ENCODE measurements around the gene EVA1A.

EVA1A gene

DNA sequence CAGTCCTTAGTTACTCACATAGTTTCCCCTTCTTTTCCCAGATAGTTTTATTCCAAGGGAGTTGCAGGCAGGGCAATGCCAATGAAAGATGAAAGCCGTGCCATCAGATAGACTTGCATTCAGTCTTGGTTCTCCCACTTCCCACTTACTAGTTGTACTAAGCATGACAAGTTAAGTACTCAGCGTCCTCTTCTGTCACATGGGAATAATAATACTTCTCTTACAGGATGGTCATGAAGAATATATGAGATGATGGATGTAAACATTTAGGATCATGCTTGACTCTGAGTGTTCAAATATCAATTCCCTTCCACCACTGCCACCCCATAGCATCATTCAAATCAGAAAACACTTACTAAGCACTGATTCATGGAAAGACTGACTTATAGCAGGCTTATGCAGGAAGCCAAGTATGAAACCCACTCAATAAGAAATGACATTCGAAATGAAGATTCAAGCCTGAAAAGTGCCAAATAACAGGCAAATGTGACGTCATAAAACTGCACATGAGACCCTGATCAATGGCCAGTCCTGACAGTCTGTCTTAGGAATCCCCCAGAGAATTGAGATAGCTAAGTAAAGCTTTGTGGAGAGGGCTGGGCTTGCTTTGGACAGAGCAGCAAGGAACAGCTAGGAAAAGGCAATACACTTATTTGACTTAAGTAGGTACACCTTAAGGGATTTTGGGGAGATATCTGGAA, 11.1 kb upstream of the EVA1A start:
- H3K4me1 ChIP-seq (ENCODE audit: control insufficient read depth, insufficient read depth, low read length, poor library complexity, severe bottlenecking), result no peaks in the 10 kb centered on the region
- no peak overlapping the region for H3K4me3 ChIP-seq (ENCODE audit: insufficient read depth, low read depth, low read length, poor library complexity, severe bottlenecking)
- no peaks in the 10 kb centered on the region for H3K27me3 ChIP-seq (replicated peaks; ENCODE audit: control insufficient read depth, insufficient read depth, low read length, poor library complexity, severe bottlenecking)
- no peak overlapping the region for H3K27ac ChIP-seq (ENCODE audit: insufficient read depth, low read length, poor library complexity, severe bottlenecking)
- no peak for DNase-seq
- no peaks in the 10 kb centered on the region for H3K9me3 ChIP-seq (ENCODE audit: control insufficient read depth, low read length)
- H3K36me3 ChIP-seq (ENCODE audit: control insufficient read depth, insufficient read depth, low read length), result no peaks in the 10 kb centered on the region

DNA sequence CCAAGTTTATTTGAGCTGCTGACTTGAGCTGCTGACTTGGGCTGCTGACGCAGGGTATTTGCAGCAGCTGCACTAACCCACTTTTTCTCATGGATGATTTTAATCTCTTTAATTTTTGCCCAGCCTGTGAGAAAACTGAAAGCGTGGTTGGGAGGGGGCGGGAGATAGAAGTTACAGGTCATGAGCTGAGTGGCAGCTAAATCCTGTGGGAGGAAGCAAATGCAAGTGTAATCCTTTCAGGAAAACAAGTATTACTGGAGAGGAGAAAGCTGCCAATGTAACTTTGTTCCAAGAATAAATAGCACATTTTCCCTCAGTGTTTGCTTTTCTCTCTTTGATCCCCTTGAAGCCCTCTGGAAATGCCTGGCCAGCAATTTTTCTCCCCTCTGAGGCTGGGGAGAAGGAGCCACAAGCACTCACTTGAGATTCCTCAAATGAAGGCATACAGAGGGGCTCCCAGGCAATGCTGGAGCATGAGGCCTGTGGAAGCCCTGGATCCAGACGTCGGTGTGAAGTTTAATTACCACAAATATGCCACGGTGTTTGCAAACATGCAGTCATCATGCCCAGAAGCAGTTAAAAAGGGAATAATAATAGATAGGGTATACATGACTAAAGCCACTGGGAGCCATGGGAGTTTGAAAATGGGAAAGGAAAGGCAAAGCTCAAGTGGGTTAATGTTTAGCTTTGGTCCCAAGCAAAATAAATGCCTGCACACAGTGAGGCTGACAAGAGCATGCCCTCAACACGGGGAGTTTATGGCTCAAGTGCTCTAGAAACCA, 10.4 kb upstream of the EVA1A start:
- Histone ChIP-seq H3K27me3 (replicated peaks; ENCODE audit: control insufficient read depth, insufficient read depth, low read length, poor library complexity, severe bottlenecking) (no peaks in the 10 kb centered on the region), H3K27ac (ENCODE audit: insufficient read depth, low read length, poor library complexity, severe bottlenecking) (no peak overlapping the region), H3K36me3 (ENCODE audit: control insufficient read depth, insufficient read depth, low read length) (no peaks in the 10 kb centered on the region), H3K4me3 (ENCODE audit: insufficient read depth, low read depth, low read length, poor library complexity, severe bottlenecking) (no peak overlapping the region), H3K9me3 (ENCODE audit: control insufficient read depth, low read length) (no peaks in the 10 kb centered on the region), H3K4me1 (ENCODE audit: control insufficient read depth, insufficient read depth, low read length, poor library complexity, severe bottlenecking) (no peaks in the 10 kb centered on the region)
- DNase-seq, result no peak

DNA sequence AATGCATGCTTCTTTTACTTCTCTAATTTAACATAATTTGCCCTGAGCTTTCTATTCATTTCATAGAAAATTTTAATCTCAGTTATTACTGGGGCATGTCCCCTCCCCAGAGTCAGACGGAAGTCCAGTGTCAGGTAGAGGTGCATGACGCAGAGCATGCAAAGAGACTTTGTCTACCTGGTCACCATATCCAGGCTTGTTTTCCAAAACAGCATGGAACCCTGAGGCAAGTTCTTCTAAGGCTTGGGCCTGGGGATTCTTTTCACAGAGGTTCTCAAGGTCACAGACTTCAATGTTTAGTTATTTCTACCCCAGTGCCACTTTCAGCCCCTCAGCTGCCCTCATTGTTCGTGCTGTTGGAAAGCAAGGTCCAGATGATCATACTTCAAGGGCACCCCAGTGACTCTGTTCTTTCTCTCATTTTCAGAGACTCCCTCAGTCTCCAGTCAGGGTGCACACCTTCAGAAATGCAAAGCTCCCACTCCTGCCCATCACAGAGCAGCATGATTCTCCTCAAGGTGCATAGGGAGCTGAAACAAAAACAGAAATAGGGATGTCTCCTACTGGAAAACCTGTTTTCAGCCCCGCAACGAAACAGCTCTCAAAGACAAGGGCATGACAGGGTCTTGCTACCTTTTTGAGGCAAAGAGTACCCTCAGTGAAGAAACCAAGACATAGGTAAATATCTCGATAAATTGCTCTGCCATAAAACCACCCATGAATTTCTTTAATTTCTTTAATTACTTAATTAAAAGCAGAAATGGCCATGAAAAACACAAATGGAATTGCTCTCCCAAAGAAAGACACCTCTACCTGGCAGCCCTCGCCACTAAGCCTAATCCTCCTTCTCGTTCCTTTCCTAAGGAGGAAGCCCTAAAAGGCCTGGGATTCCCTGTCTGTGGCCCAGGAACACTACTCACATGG, 9.5 kb upstream of the EVA1A start:
- Histone ChIP-seq H3K4me1 (ENCODE audit: control insufficient read depth, insufficient read depth, low read length, poor library complexity, severe bottlenecking) (no peaks in the 10 kb centered on the region), H3K4me3 (ENCODE audit: insufficient read depth, low read depth, low read length, poor library complexity, severe bottlenecking) (no peak overlapping the region), H3K36me3 (ENCODE audit: control insufficient read depth, insufficient read depth, low read length) (no peaks in the 10 kb centered on the region), H3K27ac (ENCODE audit: insufficient read depth, low read length, poor library complexity, severe bottlenecking) (no peak overlapping the region), H3K9me3 (ENCODE audit: control insufficient read depth, low read length) (no peaks in the 10 kb centered on the region), H3K27me3 (replicated peaks; ENCODE audit: control insufficient read depth, insufficient read depth, low read length, poor library complexity, severe bottlenecking) (no peaks in the 10 kb centered on the region)
- DNase-seq, result no peak

DNA sequence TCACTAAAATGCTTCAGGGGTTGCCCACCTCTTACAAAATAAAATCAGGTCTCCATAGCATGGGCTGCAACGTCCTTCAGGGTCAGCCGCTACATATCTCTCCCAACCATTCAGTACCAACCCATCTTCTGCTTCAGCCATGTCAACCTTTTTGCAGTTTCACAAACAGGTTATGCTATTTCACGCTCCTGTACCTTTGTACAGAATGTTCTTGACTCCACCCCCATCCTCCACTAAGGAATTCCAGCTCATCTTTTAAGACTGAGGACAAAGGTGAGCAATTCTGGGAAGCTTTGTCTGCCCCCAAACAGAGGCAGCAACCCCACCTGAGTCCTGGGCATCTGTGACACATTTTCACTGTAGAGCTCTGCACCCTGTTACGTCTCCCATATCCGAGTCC, 8.8 kb upstream of the EVA1A start:
- Histone ChIP-seq H3K27ac (ENCODE audit: insufficient read depth, low read length, poor library complexity, severe bottlenecking) (no peak overlapping the region), H3K36me3 (ENCODE audit: control insufficient read depth, insufficient read depth, low read length) (no peaks in the 10 kb centered on the region), H3K27me3 (replicated peaks; ENCODE audit: control insufficient read depth, insufficient read depth, low read length, poor library complexity, severe bottlenecking) (no peaks in the 10 kb centered on the region)

DNA sequence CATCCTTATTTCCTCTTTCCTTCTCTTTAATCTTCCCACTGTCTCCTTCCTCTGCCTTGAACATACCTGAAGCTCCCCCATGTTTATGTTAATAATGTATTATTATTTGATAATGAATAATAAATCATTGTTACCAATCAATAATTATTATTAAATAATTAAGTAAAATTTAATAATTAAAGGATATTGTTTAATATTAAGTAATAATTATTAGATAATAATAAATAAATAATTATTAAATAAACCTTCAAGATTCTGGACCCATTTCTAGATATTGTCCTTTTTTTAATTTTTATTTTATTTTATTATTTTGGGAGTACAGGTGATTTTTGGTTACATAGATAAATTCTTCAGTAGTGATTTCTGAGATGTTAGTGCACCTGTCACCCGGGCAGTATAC, 7.4 kb upstream of the EVA1A start:
- no peaks in the 10 kb centered on the region for H3K36me3 ChIP-seq (ENCODE audit: control insufficient read depth, insufficient read depth, low read length)
- H3K27me3 ChIP-seq (replicated peaks; ENCODE audit: control insufficient read depth, insufficient read depth, low read length, poor library complexity, severe bottlenecking), result no peaks in the 10 kb centered on the region
- H3K9me3 ChIP-seq (ENCODE audit: control insufficient read depth, low read length), result no peaks in the 10 kb centered on the region
- no peak overlapping the region for H3K27ac ChIP-seq (ENCODE audit: insufficient read depth, low read length, poor library complexity, severe bottlenecking)
- H3K4me3 ChIP-seq (ENCODE audit: insufficient read depth, low read depth, low read length, poor library complexity, severe bottlenecking), result no peak overlapping the region
- H3K4me1 ChIP-seq (ENCODE audit: control insufficient read depth, insufficient read depth, low read length, poor library complexity, severe bottlenecking), result no peaks in the 10 kb centered on the region
- no peak for DNase-seq

More for the DNA sequence above, 8.8 kb upstream of the EVA1A start:
- no peak overlapping the region for H3K4me3 ChIP-seq (ENCODE audit: insufficient read depth, low read depth, low read length, poor library complexity, severe bottlenecking)
- H3K9me3 ChIP-seq (ENCODE audit: control insufficient read depth, low read length), result no peaks in the 10 kb centered on the region
- DNase-seq, result no peak
- H3K4me1 ChIP-seq (ENCODE audit: control insufficient read depth, insufficient read depth, low read length, poor library complexity, severe bottlenecking), result no peaks in the 10 kb centered on the region

DNA sequence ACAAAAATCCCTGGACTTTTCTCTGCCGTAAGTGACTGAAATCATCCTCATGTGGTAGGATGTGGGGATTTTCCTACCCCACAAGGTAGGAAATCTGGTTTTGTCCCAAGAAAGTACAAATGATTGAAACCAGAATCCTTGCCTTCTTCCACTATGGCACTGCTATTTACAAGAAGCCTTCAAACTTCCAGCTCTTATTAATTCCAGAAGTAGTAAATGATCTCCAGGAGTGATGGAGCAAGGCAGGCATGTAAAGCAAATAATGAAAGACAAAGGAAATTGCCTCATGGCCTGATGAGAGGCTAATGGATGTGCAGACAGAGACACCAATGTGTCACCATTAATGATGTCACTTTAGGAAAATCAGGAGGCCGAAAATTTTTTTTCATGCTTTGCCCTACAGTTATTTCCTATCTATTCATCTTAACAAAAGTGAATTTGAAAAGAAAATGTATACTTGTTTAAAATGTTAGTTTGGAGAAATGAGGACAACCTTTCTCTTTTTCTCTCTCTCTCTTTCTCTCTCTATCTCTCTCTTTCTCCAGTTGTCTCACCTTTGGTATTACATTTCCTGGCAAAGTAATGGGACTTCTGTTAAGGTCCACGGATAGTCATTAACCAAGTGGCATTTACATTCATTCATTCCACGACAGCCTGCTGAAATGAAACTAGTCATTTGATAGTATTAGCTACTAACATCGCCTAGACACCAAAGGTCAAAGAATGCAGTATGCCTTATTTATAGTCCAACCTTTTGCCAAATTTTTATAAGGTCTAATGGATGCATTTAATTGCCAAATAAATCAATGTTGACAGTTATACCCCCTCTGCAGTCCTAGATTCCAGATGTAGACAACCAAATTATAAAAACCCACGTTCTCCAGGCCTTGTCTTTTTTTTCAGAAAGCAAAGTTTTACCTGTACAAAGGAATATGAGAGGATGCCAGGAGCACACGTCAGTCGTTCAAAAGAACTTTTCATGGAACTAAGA, 5.0 kb upstream of the EVA1A start:
- no peak for DNase-seq
- H3K36me3 ChIP-seq (ENCODE audit: control insufficient read depth, insufficient read depth, low read length), result no peaks in the 10 kb centered on the region
- no peaks in the 10 kb centered on the region for H3K27me3 ChIP-seq (replicated peaks; ENCODE audit: control insufficient read depth, insufficient read depth, low read length, poor library complexity, severe bottlenecking)
- H3K9me3 ChIP-seq (ENCODE audit: control insufficient read depth, low read length), result no peaks in the 10 kb centered on the region
- H3K4me1 ChIP-seq (ENCODE audit: control insufficient read depth, insufficient read depth, low read length, poor library complexity, severe bottlenecking), result no peaks in the 10 kb centered on the region
- no peak overlapping the region for H3K27ac ChIP-seq (ENCODE audit: insufficient read depth, low read length, poor library complexity, severe bottlenecking)
- no peak overlapping the region for H3K4me3 ChIP-seq (ENCODE audit: insufficient read depth, low read depth, low read length, poor library complexity, severe bottlenecking)

DNA sequence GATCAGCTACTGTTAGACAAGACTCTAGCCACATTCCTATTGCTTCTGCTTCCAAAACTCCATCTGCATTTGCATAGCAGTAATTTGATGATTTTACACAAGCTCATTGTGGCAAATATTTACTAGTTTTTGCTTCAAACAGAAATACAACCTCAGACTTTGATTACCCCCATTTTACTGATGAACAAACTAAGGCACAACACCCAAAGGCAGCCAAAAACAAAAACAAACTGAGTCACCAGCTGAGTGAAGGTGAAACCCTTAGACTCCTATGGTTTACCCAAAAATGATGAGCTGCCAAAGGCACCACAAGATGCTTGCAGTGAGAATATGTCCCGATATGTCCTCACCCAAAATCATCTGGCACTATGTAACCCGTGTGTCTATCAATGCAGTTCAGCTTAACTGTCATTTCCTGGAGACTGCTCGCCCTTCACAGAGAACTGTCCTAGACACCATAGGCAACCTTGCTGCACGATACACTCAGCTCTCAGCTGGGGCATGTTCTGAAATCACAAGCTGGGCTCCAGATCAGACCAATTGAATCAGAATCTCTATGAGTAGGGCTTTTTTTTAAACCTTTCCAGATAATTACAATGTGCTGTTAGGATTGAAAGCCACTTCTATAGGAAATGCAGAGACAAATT, 4.1 kb upstream of the EVA1A start:
- DNase-seq, result no peak
- no peaks in the 10 kb centered on the region for H3K27me3 ChIP-seq (replicated peaks; ENCODE audit: control insufficient read depth, insufficient read depth, low read length, poor library complexity, severe bottlenecking)

DNA sequence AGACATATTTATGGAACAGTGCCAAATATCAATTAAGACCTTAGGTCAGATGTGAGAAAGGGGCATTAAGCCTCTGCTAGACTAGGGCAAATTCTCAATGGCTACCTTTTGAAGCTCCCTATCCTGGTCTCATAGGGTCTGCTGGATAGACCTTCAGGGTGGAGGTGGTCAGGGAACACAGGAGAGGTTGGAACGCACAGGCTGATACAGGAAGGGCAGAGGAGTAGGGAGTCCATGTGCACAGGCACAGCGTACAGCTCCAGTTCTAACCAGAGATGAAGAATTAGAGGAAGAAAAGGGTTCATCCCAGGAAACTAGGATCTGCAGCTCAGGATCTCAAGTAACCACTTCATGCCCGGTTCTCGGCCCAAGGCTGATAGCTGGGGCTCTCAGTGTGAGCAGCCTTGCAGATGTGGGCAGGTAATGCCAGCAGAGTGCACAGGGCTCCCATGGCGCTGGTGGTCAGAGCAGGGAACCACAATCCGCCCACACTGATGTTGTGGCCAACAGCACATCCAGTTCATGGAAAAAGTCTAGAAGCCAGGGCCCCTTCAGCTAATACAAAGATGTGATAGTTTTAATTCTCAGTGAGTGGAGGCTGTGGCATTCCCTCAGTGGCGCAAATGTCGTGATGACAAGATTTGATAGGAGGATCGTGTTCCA, 3.4 kb upstream of the EVA1A start:
- H3K27me3 ChIP-seq (replicated peaks; ENCODE audit: control insufficient read depth, insufficient read depth, low read length, poor library complexity, severe bottlenecking), result no peaks in the 10 kb centered on the region
- H3K4me1 ChIP-seq (ENCODE audit: control insufficient read depth, insufficient read depth, low read length, poor library complexity, severe bottlenecking), result peaks cover 6% of the 10 kb centered on the region
- no peaks in the 10 kb centered on the region for H3K36me3 ChIP-seq (ENCODE audit: control insufficient read depth, insufficient read depth, low read length)
- H3K4me3 ChIP-seq (ENCODE audit: insufficient read depth, low read depth, low read length, poor library complexity, severe bottlenecking), result no peak overlapping the region
- no peak overlapping the region for H3K27ac ChIP-seq (ENCODE audit: insufficient read depth, low read length, poor library complexity, severe bottlenecking)
- DNase-seq, result no peak
- no peaks in the 10 kb centered on the region for H3K9me3 ChIP-seq (ENCODE audit: control insufficient read depth, low read length)

More for the DNA sequence above, 4.1 kb upstream of the EVA1A start:
- Histone ChIP-seq H3K9me3 (ENCODE audit: control insufficient read depth, low read length) (no peaks in the 10 kb centered on the region), H3K27ac (ENCODE audit: insufficient read depth, low read length, poor library complexity, severe bottlenecking) (no peak overlapping the region), H3K36me3 (ENCODE audit: control insufficient read depth, insufficient read depth, low read length) (no peaks in the 10 kb centered on the region), H3K4me3 (ENCODE audit: insufficient read depth, low read depth, low read length, poor library complexity, severe bottlenecking) (no peak overlapping the region), H3K4me1 (ENCODE audit: control insufficient read depth, insufficient read depth, low read length, poor library complexity, severe bottlenecking) (peaks cover 6% of the 10 kb centered on the region)

All from effector memory CD4-positive, alpha-beta T cell (primary cell).